OCI-LY1 (cell line): ENCODE results near the gene CFAP77.

Experiments used
- EZH2 ChIP-seq: fragments of 200-600 bp; sonication (generic), shearing (Covaris generic); IDR thresholded peaks from 2 replicates; pipeline ENCODE4 v1.8.0; 2017; ENCODE audit warnings: borderline replicate concordance, mixed run types, mild to moderate bottlenecking, antibody characterized with exemption, low read length, moderate library complexity, mixed read lengths
- TF ChIP-seq, protein P1 (sequence below): fragments of 200-600 bp; sonication (generic), shearing (Covaris generic); IDR thresholded peaks from 2 replicates; pipeline ENCODE4 v1.5.1; 2017; ENCODE audit warnings: mild to moderate bottlenecking, antibody characterized with exemption, low read length, moderate library complexity, mixed read lengths

DNA sequence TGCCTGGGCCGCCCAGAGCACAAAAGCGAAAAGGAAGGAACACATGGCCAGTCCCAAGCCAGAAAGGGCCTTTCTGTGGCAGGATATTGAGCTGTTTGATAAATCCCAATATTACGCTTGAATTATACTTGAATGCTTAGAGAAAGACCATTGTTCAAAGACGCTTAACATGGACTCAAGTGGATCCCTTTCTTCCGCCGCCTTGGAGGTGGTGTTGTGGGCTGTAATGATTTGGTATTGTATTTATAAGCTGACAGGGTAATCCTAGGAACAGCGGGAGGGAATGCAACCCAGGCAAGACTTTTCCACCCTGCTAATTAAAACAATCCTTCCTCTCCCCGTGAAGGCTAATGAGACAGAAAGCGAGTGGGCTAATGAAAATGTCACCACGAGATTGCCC lies 24.9 kb downstream of the CFAP77 start:
- TF ChIP-seq, protein P1, sequence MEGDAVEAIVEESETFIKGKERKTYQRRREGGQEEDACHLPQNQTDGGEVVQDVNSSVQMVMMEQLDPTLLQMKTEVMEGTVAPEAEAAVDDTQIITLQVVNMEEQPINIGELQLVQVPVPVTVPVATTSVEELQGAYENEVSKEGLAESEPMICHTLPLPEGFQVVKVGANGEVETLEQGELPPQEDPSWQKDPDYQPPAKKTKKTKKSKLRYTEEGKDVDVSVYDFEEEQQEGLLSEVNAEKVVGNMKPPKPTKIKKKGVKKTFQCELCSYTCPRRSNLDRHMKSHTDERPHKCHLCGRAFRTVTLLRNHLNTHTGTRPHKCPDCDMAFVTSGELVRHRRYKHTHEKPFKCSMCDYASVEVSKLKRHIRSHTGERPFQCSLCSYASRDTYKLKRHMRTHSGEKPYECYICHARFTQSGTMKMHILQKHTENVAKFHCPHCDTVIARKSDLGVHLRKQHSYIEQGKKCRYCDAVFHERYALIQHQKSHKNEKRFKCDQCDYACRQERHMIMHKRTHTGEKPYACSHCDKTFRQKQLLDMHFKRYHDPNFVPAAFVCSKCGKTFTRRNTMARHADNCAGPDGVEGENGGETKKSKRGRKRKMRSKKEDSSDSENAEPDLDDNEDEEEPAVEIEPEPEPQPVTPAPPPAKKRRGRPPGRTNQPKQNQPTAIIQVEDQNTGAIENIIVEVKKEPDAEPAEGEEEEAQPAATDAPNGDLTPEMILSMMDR: no peak
- no peak for TF ChIP-seq EZH2
